NOMO-1 treated with DMSO at 0.1 percent for 48 hours (cell line): Measurements from ENCODE around the gene VAV2.

Experiments
- DNase-seq: peaks from one replicate; lab custom pipeline; 2025; ENCODE audit not compliant: unreplicated experiment; lab: John Stamatoyannopoulos, UW

The VAV2 gene

GRCh38 chr9:133788045-133788818 lies 203.9 kb downstream of the VAV2 start:
- DNase-seq = no peak

- DNase-seq = peak; percentile 81
Measured at GRCh38 chr9:133787754-133788025, 204.4 kb downstream of the VAV2 start.

GRCh38 chr9:133786907-133787753 lies 205.0 kb downstream of the VAV2 start:
- peak; percentile 31 for DNase-seq

DNA sequence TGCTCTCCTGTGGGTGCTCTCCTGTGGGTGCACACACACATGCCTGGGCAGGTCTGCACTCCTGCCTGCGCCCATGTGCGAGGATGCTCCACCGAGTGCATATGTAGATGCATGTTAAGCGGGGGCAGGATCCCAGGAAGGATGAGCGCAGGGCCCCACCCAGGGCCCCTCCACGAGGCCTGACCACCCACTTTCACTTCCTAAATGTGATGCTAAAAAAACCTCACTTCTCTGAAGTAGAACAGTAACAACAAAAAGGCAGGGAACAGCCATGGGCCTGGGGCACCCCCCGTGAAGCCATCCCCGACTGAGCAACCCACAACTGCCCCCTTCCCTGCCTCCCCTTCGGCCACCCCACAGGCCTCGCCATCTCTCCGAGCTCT lies 205.8 kb downstream of the VAV2 start:
- DNase-seq = peak; percentile 76

DNA sequence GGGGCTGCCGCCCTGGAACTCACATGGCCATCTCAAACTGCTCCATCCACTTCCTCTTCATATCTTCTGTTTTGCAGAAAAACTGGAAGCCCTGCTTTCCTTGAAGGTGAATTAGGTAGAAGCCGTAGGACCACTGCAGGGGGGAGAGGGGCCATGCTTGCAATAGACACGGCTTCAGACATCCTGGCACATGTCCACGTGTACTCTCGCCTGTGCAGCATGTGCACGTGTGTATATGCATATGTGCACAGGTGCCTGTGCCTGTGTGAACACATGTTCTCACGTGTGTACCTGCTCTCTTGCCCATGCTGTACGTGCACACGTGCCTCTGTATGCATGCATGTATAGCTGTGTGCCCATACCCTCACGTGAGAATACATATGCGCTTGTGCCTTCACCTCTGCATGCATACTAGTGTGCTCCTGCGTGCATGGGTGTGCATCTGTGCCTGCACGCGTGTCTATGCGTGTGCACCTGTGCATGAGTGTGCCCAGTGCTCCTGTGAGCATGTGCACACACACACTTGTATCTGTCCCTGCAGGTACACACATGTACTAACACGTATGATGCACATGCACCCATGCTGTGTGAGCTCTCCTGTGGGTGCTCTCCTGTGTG lies 206.3 kb downstream of the VAV2 start:
- no peak for DNase-seq

DNA sequence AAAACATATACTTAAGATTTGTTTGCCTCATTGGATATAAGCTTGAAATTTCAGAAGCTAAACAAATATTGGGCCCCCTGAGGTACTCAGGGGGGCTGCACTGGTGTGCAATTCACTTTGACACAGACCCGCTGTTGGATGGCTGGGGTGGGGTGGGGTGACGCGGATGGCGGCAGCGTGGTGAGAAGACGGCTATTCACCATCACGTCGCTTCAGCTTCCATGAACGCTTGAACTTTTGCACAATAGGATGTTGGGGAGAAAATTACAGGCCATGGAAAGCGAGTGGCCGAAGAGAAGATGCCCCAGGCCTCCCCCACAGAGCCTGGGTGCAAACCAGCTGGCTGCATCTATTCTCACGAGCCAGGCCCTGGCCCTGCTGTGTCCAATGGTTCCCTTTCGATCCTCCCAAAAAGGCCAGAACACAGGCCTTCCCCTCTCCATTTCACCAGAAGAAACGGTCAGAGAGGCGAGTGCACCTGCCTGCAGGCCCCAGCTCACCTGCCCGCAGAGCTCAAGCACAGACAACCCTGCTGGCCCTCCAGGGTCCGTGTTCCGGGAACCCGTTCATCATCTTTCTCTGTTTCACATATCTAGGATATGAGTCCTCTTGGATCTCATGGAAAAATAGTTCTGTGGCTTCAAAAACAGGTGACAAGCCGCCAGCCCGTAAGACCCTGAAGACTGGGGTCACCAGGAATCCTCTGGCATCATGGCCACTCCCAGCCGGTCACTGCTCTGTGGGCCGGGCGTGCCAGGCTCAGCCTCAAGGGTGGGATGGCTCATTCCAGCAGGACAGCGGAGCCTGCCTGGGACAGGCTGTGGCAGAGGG lies 207.2 kb downstream of the VAV2 start:
- no peak for DNase-seq

- no peak for DNase-seq
Measured at GRCh38 chr9:133783331-133783731, 208.8 kb downstream of the VAV2 start.

- DNase-seq = peak; percentile 36
Measured at GRCh38 chr9:133782157-133783130, 209.7 kb downstream of the VAV2 start.

GRCh38 chr9:133781828-133782135 lies 210.3 kb downstream of the VAV2 start:
- no peak for DNase-seq

DNA sequence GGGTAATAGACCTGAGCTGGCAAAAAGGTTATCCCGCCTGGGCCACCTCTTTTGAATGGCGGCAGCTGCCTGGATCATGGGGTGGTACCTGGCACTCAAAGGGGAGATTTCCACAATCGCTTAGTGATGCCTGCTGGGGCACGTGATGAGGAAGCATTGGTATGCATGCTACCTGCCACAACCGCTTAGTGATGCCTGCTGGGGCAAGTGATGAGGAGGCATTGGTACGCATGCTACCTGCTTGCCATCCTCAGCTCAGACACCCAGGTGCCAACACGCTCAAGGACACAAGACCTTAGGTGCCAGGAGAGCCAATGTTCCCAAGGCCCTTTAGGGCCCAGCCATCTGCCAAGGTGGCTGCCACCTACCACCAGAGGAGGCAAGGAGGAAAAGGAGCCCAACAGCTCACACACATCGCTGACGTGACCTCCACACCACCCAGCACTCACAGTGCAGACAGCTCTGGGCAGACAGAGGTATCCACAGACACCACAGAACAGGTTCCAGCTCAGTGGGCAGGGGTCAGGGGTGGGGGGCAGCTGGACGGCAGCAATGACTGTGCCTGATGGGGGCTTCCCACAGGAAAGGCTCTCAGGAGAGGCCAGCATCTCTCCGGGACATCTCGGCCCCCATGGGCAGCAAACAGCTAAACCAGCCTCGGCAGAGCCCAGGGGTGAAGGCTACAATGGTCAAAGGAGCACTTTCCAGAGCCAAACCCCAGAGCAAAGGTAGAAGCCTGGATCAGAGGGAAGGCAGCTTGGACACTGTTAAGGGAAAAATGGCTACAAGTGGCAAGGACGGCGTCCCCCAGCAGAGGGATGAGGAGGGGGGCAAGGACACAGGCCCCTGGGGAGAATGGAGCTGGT lies 210.9 kb downstream of the VAV2 start:
- DNase-seq = no peak

GRCh38 chr9:133780404-133780945 lies 211.6 kb downstream of the VAV2 start:
- DNase-seq = no peak

DNA sequence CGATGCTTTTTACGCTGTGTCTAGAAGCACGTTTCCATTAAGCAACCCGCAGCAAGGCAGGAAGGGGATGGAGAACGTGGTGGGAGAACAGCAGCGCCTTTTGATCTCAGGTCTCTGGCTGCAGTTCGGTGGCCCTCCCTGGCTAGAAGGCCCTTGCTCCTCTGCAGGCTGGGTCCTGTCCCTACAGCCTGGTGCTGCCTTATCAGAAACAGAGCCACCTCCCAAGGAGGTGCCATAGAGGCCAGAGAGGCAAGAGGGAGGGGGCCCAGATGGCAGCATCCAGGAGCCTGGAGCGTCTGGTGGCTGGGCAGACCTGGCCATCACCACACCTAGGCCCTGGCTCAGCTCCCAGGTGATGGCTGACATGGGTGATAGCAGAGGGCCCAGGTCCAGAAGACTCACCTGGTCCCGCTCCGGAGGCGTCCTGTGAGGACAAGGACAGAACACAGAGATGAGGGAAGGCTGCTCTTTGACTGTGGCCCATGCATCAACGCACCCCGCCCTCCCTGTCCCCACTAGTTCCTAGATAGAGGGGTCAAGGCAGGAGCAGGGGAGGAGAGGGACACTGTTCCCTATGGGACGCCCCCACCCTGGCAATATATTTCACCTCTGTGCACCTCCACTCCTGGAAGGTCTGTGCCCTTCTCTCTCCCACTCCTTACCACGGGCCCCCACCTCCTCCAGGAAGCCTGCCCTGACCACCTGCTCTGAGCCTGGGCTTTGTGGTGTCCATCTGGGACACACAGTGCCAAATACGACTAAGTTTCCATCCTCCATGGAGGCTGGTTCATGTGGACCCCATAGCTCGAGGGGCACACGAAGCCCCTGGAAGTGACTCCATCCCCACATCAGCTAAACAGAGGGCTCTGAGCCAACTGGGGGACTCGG lies 212.4 kb downstream of the VAV2 start:
- DNase-seq = no peak

DNA sequence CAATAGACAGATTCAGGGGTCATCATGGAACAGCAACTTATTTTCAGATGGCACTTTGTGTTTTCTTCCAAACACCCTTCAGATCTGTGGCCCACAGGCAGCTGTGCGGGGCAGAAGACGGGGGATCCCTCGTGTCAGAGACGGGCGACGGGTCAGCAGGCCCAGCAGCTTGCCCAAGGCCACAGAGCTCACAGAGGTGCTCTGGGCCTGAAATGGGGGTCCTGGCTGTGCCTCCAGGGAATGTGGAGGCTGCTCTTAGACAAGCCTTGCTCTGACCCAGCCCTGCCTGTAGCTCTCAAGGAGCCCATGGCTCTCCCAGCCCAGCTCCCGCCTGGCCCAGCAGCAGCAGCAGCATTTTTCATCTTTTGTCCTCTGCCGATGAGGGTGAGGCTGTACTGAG lies 213.0 kb downstream of the VAV2 start:
- DNase-seq = no peak

DNA sequence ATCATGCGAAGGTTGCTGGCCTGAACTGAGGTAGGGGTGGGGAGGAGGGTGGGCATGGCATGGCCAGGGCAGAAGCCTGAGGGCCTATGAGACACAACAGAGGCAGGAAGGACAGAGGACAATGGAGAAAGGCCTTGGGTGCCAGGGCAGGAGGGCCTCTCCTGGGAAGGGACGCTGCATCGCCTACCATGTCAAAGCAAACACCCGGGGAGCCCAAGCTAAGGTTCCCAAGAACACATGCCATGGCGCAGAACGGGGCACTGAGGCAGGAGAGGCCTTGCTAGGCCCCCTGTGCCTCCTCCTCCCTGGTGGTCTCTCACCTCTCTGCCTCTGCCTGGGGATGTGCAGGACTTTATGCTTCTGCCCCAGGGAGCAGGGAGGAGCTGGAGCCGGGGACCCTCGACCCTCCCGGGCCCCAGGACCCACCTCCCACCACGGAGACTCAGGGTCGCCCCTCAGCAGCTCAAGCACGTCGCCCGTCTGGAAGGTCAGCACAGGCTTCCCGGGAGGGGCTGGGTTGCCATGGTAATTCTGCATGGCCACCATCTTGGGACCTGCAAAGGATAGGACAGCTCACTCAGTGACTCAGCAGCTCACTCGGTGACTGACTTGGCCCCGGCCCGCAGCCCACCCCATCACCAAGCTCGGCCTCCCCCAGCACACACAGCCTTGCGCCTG lies 213.6 kb downstream of the VAV2 start:
- no peak for DNase-seq

GRCh38 chr9:133777871-133778270 lies 214.3 kb downstream of the VAV2 start:
- DNase-seq = no peak

DNA sequence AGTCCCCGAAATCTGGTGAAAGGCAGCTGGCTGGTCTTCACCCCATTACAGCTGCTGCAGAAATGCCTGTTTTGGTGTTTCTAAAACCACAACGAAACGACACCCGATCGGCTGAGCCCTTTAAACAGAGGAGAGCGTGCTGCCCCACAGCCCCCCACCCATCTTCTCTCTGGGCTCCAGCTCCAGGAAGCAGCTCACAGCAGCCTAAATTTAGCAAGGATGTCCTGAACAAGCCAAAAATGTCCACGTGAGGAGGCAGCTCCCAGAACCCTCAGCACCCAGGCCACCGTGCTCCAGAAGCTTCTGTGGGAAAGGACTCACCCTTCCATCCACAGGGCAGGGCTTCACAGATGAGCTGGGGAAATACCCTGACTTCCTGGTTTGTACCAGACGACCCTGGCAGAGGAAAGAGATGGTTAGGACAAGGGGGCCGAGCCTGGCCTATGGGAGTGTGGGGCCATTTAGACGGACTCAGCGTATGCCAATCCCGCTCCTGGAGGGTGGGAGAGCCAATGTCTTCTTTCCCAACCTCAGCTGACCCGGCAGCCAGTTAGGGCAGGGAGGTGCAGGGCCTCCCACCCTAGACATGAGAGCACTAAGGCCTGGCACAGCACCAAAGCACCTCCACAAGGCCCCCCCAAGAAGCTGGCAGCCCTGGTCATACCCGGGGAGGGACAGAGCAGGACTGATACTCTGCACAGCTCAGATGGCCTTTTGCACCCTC lies 214.9 kb downstream of the VAV2 start:
- no peak for DNase-seq
